CD4-positive, alpha-beta T cell (primary cell): Measurements from ENCODE around the gene DGCR6L. TPM values are rescaled to one million over a fixed set of nuclear protein-coding genes. Genes with fewer than 3 reads are reported as not detected.
"Not testable (repeated sequence)": the region's sequence is repeated elsewhere in the genome, so short reads cannot be mapped to it uniquely, and the experiment has no call there.

Source experiments
- ATAC-seq: fragments of 200-7000 bp; cut with Tn5 transposase; one replicate; pipeline ENCODE4 v1.10.0; 2022; ENCODE audit warnings: mild to moderate bottlenecking; ENCODE audit not compliant: poor library complexity
- CTCF ChIA-PET: fragments of 350-600 bp; sonication (Branson Sonifier 250); formaldehyde crosslinking; loops from one replicate; lab custom pipeline; 2021; ENCODE audit warnings: antibody characterized with exemption, inconsistent platforms; lab: Charles Lee
- POLR2A ChIA-PET: fragments of 350-600 bp; sonication (Branson Sonifier 250); formaldehyde crosslinking; loops from one replicate; lab custom pipeline; 2021; ENCODE audit warnings: antibody characterized with exemption, inconsistent platforms; lab: Charles Lee
- DNase-seq, 14 experiments: peaks; one replicate each; pipeline ENCODE4 v3.0.0-alpha.2; 2013 to 2020; ENCODE audit warnings: mixed read lengths in 2 of 14
- H3K27ac ChIP-seq, 2 donors: one replicate each; pipeline versions ENCODE4 v1.5.1 to v1.7.0; 2013; ENCODE audit warnings: low read length in 2 of 2, low read depth in 1 of 2, mild to moderate bottlenecking in 1 of 2
- H3K27me3 ChIP-seq, 2 experiments: 1 replicate in 1 of 2; 2 replicates in 1 of 2; pipeline versions ENCODE4 v1.6.1 to v1.7.0; 2013; ENCODE audit warnings: low read length in 2 of 2, control low read depth in 1 of 2, mild to moderate bottlenecking in 1 of 2, moderate library complexity in 1 of 2; ENCODE audit not compliant: insufficient read depth in 2 of 2, control insufficient read depth in 1 of 2
- H3K36me3 ChIP-seq: one replicate; pipeline ENCODE4 v1.6.1; 2013; ENCODE audit warnings: low read length, control low read depth; ENCODE audit not compliant: insufficient read depth
- H3K4me1 ChIP-seq: one replicate; pipeline ENCODE4 v1.6.1; 2013; ENCODE audit warnings: low read length, control low read depth; ENCODE audit not compliant: insufficient read depth
- H3K4me3 ChIP-seq: one replicate; pipeline ENCODE4 v1.5.1; 2013; ENCODE audit warnings: mild to moderate bottlenecking, low read length, moderate library complexity
- H3K9me3 ChIP-seq, 2 experiments: 1 replicate in 1 of 2; 2 replicates in 1 of 2; pipeline versions ENCODE4 v1.6.1 to v1.7.0; 2013; ENCODE audit warnings: low read length in 2 of 2, mild to moderate bottlenecking in 2 of 2, control low read depth in 1 of 2, moderate library complexity in 1 of 2; ENCODE audit not compliant: control insufficient read depth in 1 of 2, insufficient read depth in 1 of 2
- H3K27ac Mint-ChIP-seq: one replicate; pipeline ENCODE4 v1.8.0; 2020; ENCODE audit warnings: mixed read lengths
- H3K27me3 Mint-ChIP-seq: one replicate; pipeline ENCODE4 v1.8.0; 2021; ENCODE audit warnings: mixed read lengths
- H3K36me3 Mint-ChIP-seq: one replicate; pipeline ENCODE4 v1.8.0; 2021; ENCODE audit warnings: low read depth, mixed read lengths
- H3K4me1 Mint-ChIP-seq: one replicate; pipeline ENCODE4 v1.8.0; 2021; ENCODE audit warnings: low read depth, mixed read lengths
- H3K4me3 Mint-ChIP-seq: one replicate; pipeline ENCODE4 v1.8.0; 2020; ENCODE audit warnings: mild to moderate bottlenecking, mixed read lengths
- H3K9me3 Mint-ChIP-seq: one replicate; pipeline ENCODE4 v1.8.0; 2020; ENCODE audit warnings: mixed read lengths
- CTCF ChIP-seq: fragments of 200-600 bp; IDR thresholded peaks from one replicate; pipeline ENCODE4 v1.8.0; 2022; ENCODE audit warnings: antibody characterized with exemption, mild to moderate bottlenecking
- intact Hi-C, 2 experiments: fragments of 100-400 bp; cut with DNase I in 1 of 2; cut with micrococcal nuclease in 1 of 2; formaldehyde crosslinking; loops; one replicate each; pipeline versions ENCODE4 v1.15.1 to v1.9.0; 2023 to 2025; cut with DNase I, micrococcal nuclease
- total RNA-seq, 174 experiments: library from RNA in 2 of 174; stranded (reverse) in 2 of 174; gene quantifications; one replicate each; pipeline ENCODE4 v1.2.3 and lab custom pipeline; 2021 to 2026

The DGCR6L gene
- total RNA-seq, 2 experiments from 2014 or later = 29.1 to 31.2 TPM

- Histone ChIP-seq H3K27me3 (no peaks in the 10 kb centered on the region), H3K4me1 (peaks cover 16% of the 10 kb centered on the region), H3K27ac (no peak within 1 kb of the TSS), H3K4me3 (peak within 1 kb of the TSS; percentile 26), H3K36me3 (no peaks in the 10 kb centered on the region), H3K9me3 (no peaks in the 10 kb centered on the region)
- peaks cover 5% of the 10 kb centered on the region for H3K4me1 Mint-ChIP-seq
- DNase-seq (peak; percentile 22 to 81 (median 52)), ATAC-seq (peak; percentile 87)
- H3K27ac Mint-ChIP-seq = no peak within 1 kb of the TSS
- POLR2A ChIA-PET = no interaction called here
- H3K36me3 Mint-ChIP-seq = no peaks in the 10 kb centered on the region
- intact Hi-C loops = loop anchor here (1.0 to 5.0 kb wide), 3 partner anchors 17 to 111 kb away; no protein-coding TSS in a partner anchor
- H3K4me3 Mint-ChIP-seq = peak within 1 kb of the TSS; percentile 82
- peak; percentile 50 for TF ChIP-seq CTCF
- H3K27me3 Mint-ChIP-seq = no peaks in the 10 kb centered on the region
- CTCF ChIA-PET = no interaction called here
- no peaks in the 10 kb centered on the region for H3K9me3 Mint-ChIP-seq
Measured at GRCh38 chr22:20268279-20269012, 51.4 kb downstream of the DGCR6L start, which contains the start of gene RTN4R. TSS of gene RTN4R (minus strand) at chr22:20268318. CDS start at chr22:20268092, 226 bp downstream.

- Histone ChIP-seq H3K4me1 (peaks cover 16% of the 10 kb centered on the region), H3K27ac (no peak overlapping the region), H3K9me3 (no peaks in the 10 kb centered on the region), H3K27me3 (no peaks in the 10 kb centered on the region), H3K36me3 (no peaks in the 10 kb centered on the region), H3K4me3 (peak overlapping the region; percentile 26)
- no peak overlapping the region for H3K27ac Mint-ChIP-seq
- ATAC-seq = no peak
- H3K27me3 Mint-ChIP-seq = no peaks in the 10 kb centered on the region
- H3K4me3 Mint-ChIP-seq = peak overlapping the region; percentile 34
- H3K9me3 Mint-ChIP-seq = no peaks in the 10 kb centered on the region
- H3K4me1 Mint-ChIP-seq = peaks cover 5% of the 10 kb centered on the region
- no peaks in the 10 kb centered on the region for H3K36me3 Mint-ChIP-seq
- ChIA-PET POLR2A (no interaction called here), CTCF (no interaction called here)
- intact Hi-C loops = loop anchor here (1.0 to 5.0 kb wide), 3 partner anchors 18 to 110 kb away; no protein-coding TSS in a partner anchor
- DNase-seq = peak in 1 of 14 experiments; percentile 28
- no peak for TF ChIP-seq CTCF
Measured at GRCh38 chr22:20267441-20268278, 52.2 kb downstream of the DGCR6L start.

- intact Hi-C loops = loop anchor here in 1 of 2 experiments (5.0 kb wide), 1 partner anchor 60 kb away; no protein-coding TSS in a partner anchor
- POLR2A ChIA-PET, H3K36me3 ChIP-seq, H3K4me1 Mint-ChIP-seq, H3K27me3 Mint-ChIP-seq, ATAC-seq, H3K36me3 Mint-ChIP-seq, H3K27ac ChIP-seq, H3K27me3 ChIP-seq, H3K9me3 ChIP-seq, CTCF ChIA-PET, H3K27ac Mint-ChIP-seq, H3K9me3 Mint-ChIP-seq: not testable (repeated sequence)
- peak in 1 of 14 experiments; percentile 12 for DNase-seq
- peak overlapping the region; percentile 76 for H3K4me3 Mint-ChIP-seq
- peak overlapping the region; percentile 26 for H3K4me3 ChIP-seq
- H3K4me1 ChIP-seq = peaks cover 16% of the 10 kb centered on the region
Measured at GRCh38 chr22:20266667-20267440, 53.0 kb downstream of the DGCR6L start.

GRCh38 chr22:20265772-20266666 lies 53.8 kb downstream of the DGCR6L start:
- H3K4me3 ChIP-seq, POLR2A ChIA-PET, H3K27ac ChIP-seq, H3K27me3 ChIP-seq, H3K36me3 Mint-ChIP-seq, H3K9me3 ChIP-seq, H3K9me3 Mint-ChIP-seq, H3K4me1 Mint-ChIP-seq, H3K36me3 ChIP-seq, H3K27ac Mint-ChIP-seq, ATAC-seq, H3K27me3 Mint-ChIP-seq, DNase-seq, CTCF ChIA-PET: not testable (repeated sequence)
- H3K4me1 ChIP-seq = peaks cover 16% of the 10 kb centered on the region
- intact Hi-C loops = loop anchor here in 1 of 2 experiments (5.0 kb wide), 1 partner anchor 59 kb away; no protein-coding TSS in a partner anchor
- peak overlapping the region; percentile 76 for H3K4me3 Mint-ChIP-seq
